HCT116 (cell line): ENCODE results near the gene KRCC1. TPM values are rescaled to one million over a fixed set of nuclear protein-coding genes. Genes with fewer than 3 reads are reported as not detected.

Experiments
- ATAC-seq: fragments of 200-7000 bp; cut with Tn5 transposase; 2 replicates; pipeline ENCODE4 v1.9.1; 2020; ENCODE audit warnings: mild to moderate bottlenecking, moderate library complexity
- BruUV-seq: library from RNA; stranded (reverse); fragments of 400-500 nt; replicated peaks from 2 replicates; lab custom pipeline; 2021; lab: Mats Ljungman, UMichigan
- CTCF ChIA-PET: fragments of 300-600 bp; sonication (Branson Sonifier 250); formaldehyde crosslinking; loops from one replicate; lab custom pipeline; 2021; ENCODE audit warnings: antibody characterized with exemption; lab: Charles Lee
- POLR2A ChIA-PET: fragments of 300-600, 350-600 bp; sonication (Branson Sonifier 250); formaldehyde crosslinking; loops from one replicate; lab custom pipeline; 2021; ENCODE audit warnings: antibody characterized with exemption; lab: Charles Lee
- RAD21 ChIA-PET, 2 experiments: fragments of 300-600 bp; sonication (Branson Sonifier 250); formaldehyde crosslinking; loops; one replicate each; lab custom pipeline; 2023; ENCODE audit warnings: low total read pairs in 2 of 2; ENCODE audit not compliant: uncharacterized antibody in 2 of 2, unreplicated experiment in 2 of 2, low non-redundant PET in 1 of 2; lab: Charles Lee
- DNase-seq: peaks from one replicate; pipeline ENCODE4 v3.0.0-alpha.2; 2010; ENCODE audit warnings: low read depth, low spot score
- H2AFZ ChIP-seq: fragments of 200-600 bp; shearing (Covaris generic), sonication (generic); 2 replicates; pipeline ENCODE4 v1.6.1; 2017; ENCODE audit warnings: low read depth, mixed run types, mixed read lengths, antibody characterized with exemption, low read length; ENCODE audit not compliant: poor library complexity, severe bottlenecking
- H3K27ac ChIP-seq: 2 replicates; pipeline ENCODE4 v1.5.1; 2012; ENCODE audit warnings: low read depth, low read length
- H3K27me3 ChIP-seq: fragments of 200-600 bp; sonication (generic); 2 replicates; pipeline ENCODE4 v1.6.1; 2016; ENCODE audit warnings: mixed run types, low read length, mixed read lengths; ENCODE audit not compliant: insufficient read depth
- H3K36me3 ChIP-seq, 2 experiments: fragments of 200-500 bp in 1 of 2; fragments of 200-600 bp in 1 of 2; sonication (Bioruptor generic) in 1 of 2; sonication (generic) in 1 of 2; 2 replicates each; pipeline versions ENCODE4 v1.5.1 to v1.6.1; 2014 to 2016; ENCODE audit warnings: low read length in 2 of 2, inconsistent platforms in 1 of 2, mixed read lengths in 1 of 2, mixed run types in 1 of 2; ENCODE audit not compliant: insufficient read depth in 2 of 2, control insufficient read depth in 1 of 2
- H3K4me1 ChIP-seq, 2 experiments: fragments of 200-600 bp in 1 of 2; sonication (generic) in 1 of 2; 2 replicates each; pipeline versions ENCODE4 v1.5.1 to v1.6.1; 2012 to 2017; ENCODE audit warnings: low read length in 2 of 2, inconsistent platforms in 1 of 2, mild to moderate bottlenecking in 1 of 2, mixed read lengths in 1 of 2, mixed run types in 1 of 2, moderate library complexity in 1 of 2; ENCODE audit not compliant: insufficient read depth in 2 of 2, control insufficient read depth in 1 of 2
- H3K4me2 ChIP-seq: fragments of 200-600 bp; sonication (generic); 2 replicates; pipeline ENCODE4 v1.6.1; 2017; ENCODE audit warnings: mixed run types, low read length, mixed read lengths
- H3K4me3 ChIP-seq, 2 experiments: fragments of 200-600 bp in 1 of 2; sonication (generic) in 1 of 2; replicated peaks in 1 of 2; 2 replicates each; pipeline ENCODE4 v1.5.1; 2011 to 2016; ENCODE audit warnings: low read length in 2 of 2, control low read depth in 1 of 2, low read depth in 1 of 2, mild to moderate bottlenecking in 1 of 2, mixed read lengths in 1 of 2, mixed run types in 1 of 2
- H3K79me2 ChIP-seq: fragments of 200-600 bp; sonication (generic); 2 replicates; pipeline ENCODE4 v1.6.1; 2017; ENCODE audit warnings: mild to moderate bottlenecking, mixed run types, low read length, moderate library complexity, mixed read lengths; ENCODE audit not compliant: insufficient read depth
- H3K9ac ChIP-seq: fragments of 200-600 bp; sonication (generic); 2 replicates; pipeline ENCODE4 v1.6.1; 2016; ENCODE audit warnings: low read length, mixed read lengths
- H3K9me2 ChIP-seq: fragments of 200-600 bp; sonication (generic), shearing (Covaris generic); 2 replicates; pipeline ENCODE4 v1.6.1; 2017; ENCODE audit warnings: mixed run types, mild to moderate bottlenecking, moderate library complexity; ENCODE audit not compliant: insufficient read depth
- H3K9me3 ChIP-seq, 2 experiments: fragments of 200-500 bp in 1 of 2; fragments of 200-600 bp in 1 of 2; sonication (Bioruptor generic) in 1 of 2; sonication (generic) in 1 of 2; 2 replicates each; pipeline ENCODE4 v1.6.1; 2014 to 2017; ENCODE audit warnings: low read length in 2 of 2, mixed read lengths in 2 of 2, inconsistent platforms in 1 of 2, low read depth in 1 of 2, mild to moderate bottlenecking in 1 of 2, mixed run types in 1 of 2, moderate library complexity in 1 of 2; ENCODE audit not compliant: control insufficient read depth in 1 of 2, insufficient read depth in 1 of 2
- H4K20me1 ChIP-seq: fragments of 200-600 bp; sonication (generic), shearing (Covaris generic); 2 replicates; pipeline ENCODE4 v1.6.1; 2017; ENCODE audit warnings: mixed run types, mild to moderate bottlenecking, moderate library complexity; ENCODE audit not compliant: insufficient read depth
- CEBPB ChIP-seq: IDR thresholded peaks from 2 replicates; pipeline ENCODE4 v1.6.1; 2012; ENCODE audit warnings: low read depth
- EZH2 ChIP-seq: fragments of 200-600 bp; sonication (generic); IDR thresholded peaks from 2 replicates; pipeline ENCODE4 v1.6.1; 2017; ENCODE audit warnings: antibody characterized with exemption, mixed run types
- SIN3A ChIP-seq: IDR thresholded peaks from 2 replicates; pipeline ENCODE4 v1.6.1; 2012; ENCODE audit warnings: low read depth
- ZNF274 ChIP-seq: fragments of 200-500 bp; sonication (Bioruptor generic); IDR thresholded peaks from 2 replicates; pipeline ENCODE4 v1.6.1; 2014; ENCODE audit warnings: mild to moderate bottlenecking, low read depth, low read length, inconsistent platforms
- intact Hi-C: fragments of 100-400 bp; cut with micrococcal nuclease; formaldehyde crosslinking; loops from 2 replicates; pipeline ENCODE4 v1.10.0; 2022
- total RNA-seq: library from RNA; stranded (reverse); gene quantifications from one replicate; pipeline ENCODE4 v1.2.1, GENCODE V29; 2021; ENCODE audit not compliant: unreplicated experiment
- TF ChIP-seq, protein P1 (sequence below), 3 experiments: fragments of 200-600 bp in 1 of 3; sonication (generic) in 1 of 3; IDR thresholded peaks in 2 of 3; conservative IDR thresholded peaks in 1 of 3; 2 replicates each; pipeline ENCODE4 v1.5.1; 2012 to 2017; ENCODE audit warnings: low read depth in 2 of 3, low read length in 2 of 3, antibody characterized with exemption in 1 of 3, borderline replicate concordance in 1 of 3, control low read depth in 1 of 3, mild to moderate bottlenecking in 1 of 3, mixed read lengths in 1 of 3, mixed run types in 1 of 3, moderate library complexity in 1 of 3; ENCODE audit not compliant: insufficient read depth in 1 of 3
- TF ChIP-seq, protein P2 (sequence below): IDR thresholded peaks from 2 replicates; pipeline ENCODE4 v1.6.1; 2011; ENCODE audit warnings: mild to moderate bottlenecking, low read length, moderate library complexity; ENCODE audit not compliant: insufficient replicate concordance; ENCODE audit errors: extremely low read depth
- TF ChIP-seq, protein P3 (sequence below): IDR thresholded peaks from 2 replicates; pipeline ENCODE4 v1.6.1; 2012
- TF ChIP-seq, protein P4 (sequence below): IDR thresholded peaks from 2 replicates; pipeline ENCODE4 v1.6.1; 2012; ENCODE audit warnings: low read depth

KRCC1 gene
- total RNA-seq, 1 experiment from 2014 or later: 5.8 TPM

DNA sequence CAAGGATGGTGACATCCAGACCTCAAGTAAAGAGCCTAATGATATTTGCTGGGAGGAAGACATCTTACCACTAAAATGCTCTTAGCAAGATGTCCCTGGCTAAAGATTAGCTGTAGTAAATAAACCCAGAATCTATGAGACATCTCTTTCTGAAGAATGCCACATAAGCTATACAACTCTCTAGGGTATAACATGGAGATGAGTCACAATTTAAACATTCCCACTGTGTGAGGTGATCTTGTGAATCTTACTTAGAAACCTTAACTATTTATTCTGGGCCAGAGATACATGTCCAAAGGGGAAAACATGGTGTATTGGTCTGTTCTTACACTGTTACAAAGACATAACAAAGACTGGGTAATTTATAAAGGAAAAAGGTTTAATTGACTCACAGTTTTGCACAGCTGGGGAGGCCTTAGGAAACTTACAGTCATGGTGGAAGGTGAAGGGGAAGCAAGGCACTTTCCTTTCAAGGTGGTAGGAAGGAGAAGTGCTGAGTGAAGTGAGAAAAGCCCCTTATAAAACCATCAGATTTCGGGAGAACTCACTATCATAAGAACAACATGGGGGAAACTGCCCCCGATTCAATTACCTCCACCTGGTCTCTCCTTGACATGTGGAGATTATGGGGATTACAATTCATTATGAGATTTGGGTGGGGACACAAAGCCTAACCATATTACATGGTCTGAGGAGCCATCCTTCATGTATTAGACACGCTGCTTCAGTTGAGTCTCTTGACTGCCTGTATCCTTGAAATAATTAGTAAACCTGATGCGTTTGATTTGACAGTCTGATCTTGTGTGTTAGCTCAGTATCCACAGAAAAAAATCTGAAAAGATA is 17.1 kb downstream of the KRCC1 start:
- Histone ChIP-seq H3K9me2 (no peaks in the 10 kb centered on the region), H3K4me3 (no peak overlapping the region), H3K27ac (no peak overlapping the region), H3K36me3 (no peaks in the 10 kb centered on the region), H3K4me2 (peak overlapping the region; percentile 17; the same call in 1 of the 2 replicates), H3K9ac (no peak overlapping the region), H3K27me3 (no peaks in the 10 kb centered on the region), H3K4me1 (peaks cover 4 to 21% of the 10 kb centered on the region in 2 experiments), H2AFZ (no peak overlapping the region), H4K20me1 (no peaks in the 10 kb centered on the region), H3K9me3 (no peaks in the 10 kb centered on the region), H3K79me2 (no peaks in the 10 kb centered on the region)
- ATAC-seq: peak; percentile 44; the same call in 1 of the 2 replicates
- TF ChIP-seq SIN3A (no peak), ZNF274 (no peak), EZH2 (no peak)
- TF ChIP-seq, protein P1, sequence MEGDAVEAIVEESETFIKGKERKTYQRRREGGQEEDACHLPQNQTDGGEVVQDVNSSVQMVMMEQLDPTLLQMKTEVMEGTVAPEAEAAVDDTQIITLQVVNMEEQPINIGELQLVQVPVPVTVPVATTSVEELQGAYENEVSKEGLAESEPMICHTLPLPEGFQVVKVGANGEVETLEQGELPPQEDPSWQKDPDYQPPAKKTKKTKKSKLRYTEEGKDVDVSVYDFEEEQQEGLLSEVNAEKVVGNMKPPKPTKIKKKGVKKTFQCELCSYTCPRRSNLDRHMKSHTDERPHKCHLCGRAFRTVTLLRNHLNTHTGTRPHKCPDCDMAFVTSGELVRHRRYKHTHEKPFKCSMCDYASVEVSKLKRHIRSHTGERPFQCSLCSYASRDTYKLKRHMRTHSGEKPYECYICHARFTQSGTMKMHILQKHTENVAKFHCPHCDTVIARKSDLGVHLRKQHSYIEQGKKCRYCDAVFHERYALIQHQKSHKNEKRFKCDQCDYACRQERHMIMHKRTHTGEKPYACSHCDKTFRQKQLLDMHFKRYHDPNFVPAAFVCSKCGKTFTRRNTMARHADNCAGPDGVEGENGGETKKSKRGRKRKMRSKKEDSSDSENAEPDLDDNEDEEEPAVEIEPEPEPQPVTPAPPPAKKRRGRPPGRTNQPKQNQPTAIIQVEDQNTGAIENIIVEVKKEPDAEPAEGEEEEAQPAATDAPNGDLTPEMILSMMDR (IDR thresholded peaks at IDR 0.05 in 2 of 3, conservative IDR thresholded peaks at IDR 0.05 in 1 of 3; ENCODE audit: borderline replicate concordance in 1 of 3, insufficient read depth in 1 of 3, low read depth in 2 of 3, low read length in 2 of 3): peak in 1 of 3 experiments; percentile 24; a peak in 1 of 6 replicates
- POLR2A ChIA-PET: interaction anchor here (0.7 to 1.3 kb wide), 2 partner anchors 11 to 22 kb away, joined by 3 to 4 read pairs; partner anchors contain the start of gene RNU2-63P
- intact Hi-C loops: no loop called here
- RAD21 ChIA-PET: no interaction called here
- DNase-seq: no peak
- CTCF ChIA-PET: interaction anchor here (1.8 kb wide), 1 partner anchor 22 kb away, joined by 4 read pairs; no protein-coding TSS in a partner anchor
- no TSS peak for BruUV-seq

DNA sequence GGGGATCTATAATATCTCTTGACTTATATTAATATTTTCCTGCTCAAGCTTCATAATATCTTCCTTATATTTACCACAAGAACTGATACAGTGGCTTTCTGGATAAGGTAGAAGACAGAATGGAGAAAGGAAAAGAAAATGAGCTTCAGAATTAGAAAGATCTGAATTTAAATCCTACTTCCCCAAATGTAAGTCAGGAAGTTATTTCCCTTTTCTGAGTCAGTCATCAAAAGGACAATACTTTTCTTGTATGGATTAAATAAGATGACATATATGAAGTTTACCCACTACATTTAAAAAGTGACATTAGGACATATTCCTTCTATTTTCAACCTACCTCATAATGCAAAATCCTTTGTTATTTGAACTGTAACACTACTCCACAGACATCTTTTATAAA is 19.0 kb downstream of the KRCC1 start:
- ChIA-PET CTCF (no interaction called here), RAD21 (no interaction called here), POLR2A (interaction anchor here (1.8 kb wide), 1 partner anchor 20 kb away, joined by 9 read pairs; the partner anchor contains the start of gene RNU2-63P)
- Histone ChIP-seq H3K27ac (no peak overlapping the region), H3K27me3 (no peaks in the 10 kb centered on the region), H3K4me2 (no peak overlapping the region), H2AFZ (no peak overlapping the region), H3K36me3 (no peaks in the 10 kb centered on the region), H4K20me1 (no peaks in the 10 kb centered on the region), H3K9me3 (no peaks in the 10 kb centered on the region), H3K4me3 (no peak overlapping the region), H3K9me2 (no peaks in the 10 kb centered on the region), H3K9ac (no peak overlapping the region), H3K4me1 (peaks cover 0 to 11% of the 10 kb centered on the region in 2 experiments; a peak in 2 of 4 replicates), H3K79me2 (no peaks in the 10 kb centered on the region)
- ATAC-seq (no peak), DNase-seq (no peak)
- intact Hi-C loops: no loop called here
- no TSS peak for BruUV-seq
- TF ChIP-seq, protein P2, sequence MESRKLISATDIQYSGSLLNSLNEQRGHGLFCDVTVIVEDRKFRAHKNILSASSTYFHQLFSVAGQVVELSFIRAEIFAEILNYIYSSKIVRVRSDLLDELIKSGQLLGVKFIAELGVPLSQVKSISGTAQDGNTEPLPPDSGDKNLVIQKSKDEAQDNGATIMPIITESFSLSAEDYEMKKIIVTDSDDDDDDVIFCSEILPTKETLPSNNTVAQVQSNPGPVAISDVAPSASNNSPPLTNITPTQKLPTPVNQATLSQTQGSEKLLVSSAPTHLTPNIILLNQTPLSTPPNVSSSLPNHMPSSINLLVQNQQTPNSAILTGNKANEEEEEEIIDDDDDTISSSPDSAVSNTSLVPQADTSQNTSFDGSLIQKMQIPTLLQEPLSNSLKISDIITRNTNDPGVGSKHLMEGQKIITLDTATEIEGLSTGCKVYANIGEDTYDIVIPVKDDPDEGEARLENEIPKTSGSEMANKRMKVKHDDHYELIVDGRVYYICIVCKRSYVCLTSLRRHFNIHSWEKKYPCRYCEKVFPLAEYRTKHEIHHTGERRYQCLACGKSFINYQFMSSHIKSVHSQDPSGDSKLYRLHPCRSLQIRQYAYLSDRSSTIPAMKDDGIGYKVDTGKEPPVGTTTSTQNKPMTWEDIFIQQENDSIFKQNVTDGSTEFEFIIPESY: no peak
- TF ChIP-seq, protein P3, sequence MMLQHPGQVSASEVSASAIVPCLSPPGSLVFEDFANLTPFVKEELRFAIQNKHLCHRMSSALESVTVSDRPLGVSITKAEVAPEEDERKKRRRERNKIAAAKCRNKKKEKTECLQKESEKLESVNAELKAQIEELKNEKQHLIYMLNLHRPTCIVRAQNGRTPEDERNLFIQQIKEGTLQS: no peak
- TF ChIP-seq, protein P4, sequence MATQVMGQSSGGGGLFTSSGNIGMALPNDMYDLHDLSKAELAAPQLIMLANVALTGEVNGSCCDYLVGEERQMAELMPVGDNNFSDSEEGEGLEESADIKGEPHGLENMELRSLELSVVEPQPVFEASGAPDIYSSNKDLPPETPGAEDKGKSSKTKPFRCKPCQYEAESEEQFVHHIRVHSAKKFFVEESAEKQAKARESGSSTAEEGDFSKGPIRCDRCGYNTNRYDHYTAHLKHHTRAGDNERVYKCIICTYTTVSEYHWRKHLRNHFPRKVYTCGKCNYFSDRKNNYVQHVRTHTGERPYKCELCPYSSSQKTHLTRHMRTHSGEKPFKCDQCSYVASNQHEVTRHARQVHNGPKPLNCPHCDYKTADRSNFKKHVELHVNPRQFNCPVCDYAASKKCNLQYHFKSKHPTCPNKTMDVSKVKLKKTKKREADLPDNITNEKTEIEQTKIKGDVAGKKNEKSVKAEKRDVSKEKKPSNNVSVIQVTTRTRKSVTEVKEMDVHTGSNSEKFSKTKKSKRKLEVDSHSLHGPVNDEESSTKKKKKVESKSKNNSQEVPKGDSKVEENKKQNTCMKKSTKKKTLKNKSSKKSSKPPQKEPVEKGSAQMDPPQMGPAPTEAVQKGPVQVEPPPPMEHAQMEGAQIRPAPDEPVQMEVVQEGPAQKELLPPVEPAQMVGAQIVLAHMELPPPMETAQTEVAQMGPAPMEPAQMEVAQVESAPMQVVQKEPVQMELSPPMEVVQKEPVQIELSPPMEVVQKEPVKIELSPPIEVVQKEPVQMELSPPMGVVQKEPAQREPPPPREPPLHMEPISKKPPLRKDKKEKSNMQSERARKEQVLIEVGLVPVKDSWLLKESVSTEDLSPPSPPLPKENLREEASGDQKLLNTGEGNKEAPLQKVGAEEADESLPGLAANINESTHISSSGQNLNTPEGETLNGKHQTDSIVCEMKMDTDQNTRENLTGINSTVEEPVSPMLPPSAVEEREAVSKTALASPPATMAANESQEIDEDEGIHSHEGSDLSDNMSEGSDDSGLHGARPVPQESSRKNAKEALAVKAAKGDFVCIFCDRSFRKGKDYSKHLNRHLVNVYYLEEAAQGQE: no peak
- no peak for TF ChIP-seq CEBPB
